Neural progenitor cell (in vitro differentiated cells): ENCODE measurements around the gene DHRS9. TPM values are rescaled to one million over a fixed set of nuclear protein-coding genes. Genes with fewer than 3 reads are reported as not detected.

Experiments
- DNase-seq: peaks from one replicate; pipeline ENCODE4 v3.0.0-alpha.2; 2016; ENCODE audit warnings: low spot score
- H2AFZ ChIP-seq: fragments of 200-600 bp; sonication (generic); replicated peaks from 2 replicates; pipeline ENCODE4 v1.6.1; 2016; ENCODE audit warnings: antibody characterized with exemption
- H3F3A ChIP-seq: fragments of 200-600 bp; sonication (generic); 2 replicates; pipeline ENCODE4 v1.6.1; 2016; ENCODE audit warnings: antibody characterized with exemption, low read depth
- H3K27ac ChIP-seq: fragments of 200-600 bp; sonication (generic); 2 replicates; pipeline ENCODE4 v1.5.1; 2016; ENCODE audit warnings: mild to moderate bottlenecking
- H3K27me3 ChIP-seq: fragments of 200-600 bp; sonication (generic); 2 replicates; pipeline ENCODE4 v1.6.1; 2016; ENCODE audit warnings: mild to moderate bottlenecking, moderate library complexity
- H3K36me3 ChIP-seq: fragments of 200-600 bp; sonication (generic); 2 replicates; pipeline ENCODE4 v1.5.1; 2016
- H3K4me1 ChIP-seq: fragments of 200-600 bp; sonication (generic); 2 replicates; pipeline ENCODE4 v1.6.1; 2016; ENCODE audit warnings: mixed run types
- H3K4me2 ChIP-seq: fragments of 200-600 bp; sonication (generic); 2 replicates; pipeline ENCODE4 v1.6.1; 2016
- H3K4me3 ChIP-seq: fragments of 200-600 bp; sonication (generic); 2 replicates; pipeline ENCODE4 v1.5.1; 2016
- H3K79me2 ChIP-seq: fragments of 200-600 bp; sonication (generic); 2 replicates; pipeline ENCODE4 v1.6.1; 2016; ENCODE audit warnings: low read depth
- H3K9ac ChIP-seq: fragments of 200-600 bp; sonication (generic); 2 replicates; pipeline ENCODE4 v1.6.1; 2016
- H3K9me3 ChIP-seq: fragments of 200-600 bp; sonication (generic); 2 replicates; pipeline ENCODE4 v1.5.1; 2016; ENCODE audit warnings: low read depth
- H4K20me1 ChIP-seq: fragments of 200-600 bp; sonication (generic); 2 replicates; pipeline ENCODE4 v1.6.1; 2016; ENCODE audit warnings: low read depth
- H3K27ac Mint-ChIP-seq: 3 replicates; pipeline ENCODE4 v1.8.0; 2021; ENCODE audit warnings: mixed read lengths
- H3K27me3 Mint-ChIP-seq: 2 replicates; pipeline ENCODE4 v1.8.0; 2022; ENCODE audit warnings: low read depth, mild to moderate bottlenecking, inconsistent platforms, moderate library complexity, mixed read lengths; ENCODE audit not compliant: insufficient read depth
- H3K36me3 Mint-ChIP-seq: 3 replicates; pipeline ENCODE4 v1.8.0; 2021; ENCODE audit warnings: mixed read lengths
- H3K4me1 Mint-ChIP-seq: 3 replicates; pipeline ENCODE4 v1.8.0; 2021; ENCODE audit warnings: mixed read lengths
- H3K4me3 Mint-ChIP-seq: 3 replicates; pipeline ENCODE4 v1.8.0; 2021; ENCODE audit warnings: mild to moderate bottlenecking, moderate library complexity, mixed read lengths
- H3K9me3 Mint-ChIP-seq: 3 replicates; pipeline ENCODE4 v1.8.0; 2020; ENCODE audit warnings: mixed read lengths
- CTCF ChIP-seq: fragments of 200-600 bp; sonication (generic); IDR thresholded peaks from 2 replicates; pipeline ENCODE4 v1.5.1; 2017; ENCODE audit warnings: antibody characterized with exemption, mild to moderate bottlenecking
- EZH2 ChIP-seq: fragments of 200-600 bp; sonication (generic); IDR thresholded peaks from 2 replicates; pipeline ENCODE4 v1.6.1; 2017; ENCODE audit warnings: antibody characterized with exemption, mild to moderate bottlenecking, moderate library complexity
- EZH2phosphoT487 ChIP-seq: fragments of 200-600 bp; sonication (generic); IDR thresholded peaks from 2 replicates; pipeline ENCODE4 v1.6.1; 2017; ENCODE audit warnings: antibody characterized with exemption
- total RNA-seq: library from RNA; depleted of rRNA; stranded (reverse); fragments of >200 nt; gene quantifications from 2 replicates; pipeline ENCODE4 v1.2.3, GENCODE V29; 2015; ENCODE audit warnings: low replicate concordance

DHRS9 gene
- total RNA-seq, 1 donor from 2014 or later = not detected

DNA sequence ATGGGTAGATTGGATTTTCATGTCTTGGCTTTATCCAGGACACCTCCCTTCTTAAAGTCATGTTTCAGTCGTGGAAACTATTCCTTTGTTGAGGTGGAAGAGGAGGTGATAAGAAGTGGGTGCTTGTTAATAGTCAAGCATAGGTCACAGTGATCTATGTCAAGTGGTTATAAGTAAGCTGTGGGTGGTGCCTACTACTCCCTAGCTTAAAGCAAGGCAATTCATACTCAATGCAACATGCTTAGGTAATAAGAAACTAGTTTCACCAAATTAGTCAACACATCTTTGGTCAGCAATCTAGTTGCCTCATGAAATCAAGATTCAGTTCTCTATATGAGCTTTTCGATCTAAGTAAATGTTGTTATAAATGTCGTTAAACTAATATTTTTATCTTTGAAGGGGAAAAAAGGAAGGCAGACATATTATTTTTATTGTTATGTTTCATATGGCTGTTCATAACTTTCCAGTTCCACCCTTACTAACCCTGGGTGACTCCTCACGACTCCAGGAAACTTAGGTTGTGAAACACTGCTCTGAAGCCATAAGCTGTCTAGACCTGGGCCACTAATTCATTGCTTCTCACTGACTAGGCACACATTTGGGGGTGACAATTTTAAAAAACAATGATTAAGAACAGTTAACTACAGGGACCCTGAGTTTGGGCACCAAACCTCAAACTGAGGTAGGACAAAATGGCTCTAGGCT, 32.5 kb upstream of the DHRS9 start:
- H3K79me2 ChIP-seq = no peaks in the 10 kb centered on the region
- TF ChIP-seq EZH2phosphoT487 (no peak), CTCF (no peak), EZH2 (no peak)
- no peak overlapping the region for H3K4me2 ChIP-seq
- H3K27ac ChIP-seq = no peak overlapping the region
- Mint-ChIP-seq H3K4me1 (no peaks in the 10 kb centered on the region), H3K4me3 (no peak overlapping the region), H3K27ac (no peak overlapping the region), H3K27me3 (no peaks in the 10 kb centered on the region), H3K9me3 (no peaks in the 10 kb centered on the region), H3K36me3 (no peaks in the 10 kb centered on the region)
- no peak overlapping the region for H2AFZ ChIP-seq
- H3K9ac ChIP-seq = no peak overlapping the region
- H4K20me1 ChIP-seq = no peaks in the 10 kb centered on the region
- H3F3A ChIP-seq = no peaks in the 10 kb centered on the region
- H3K4me1 ChIP-seq = no peaks in the 10 kb centered on the region
- no peak for DNase-seq
- no peaks in the 10 kb centered on the region for H3K9me3 ChIP-seq
- no peaks in the 10 kb centered on the region for H3K36me3 ChIP-seq
- no peak overlapping the region for H3K4me3 ChIP-seq
- H3K27me3 ChIP-seq = no peaks in the 10 kb centered on the region

DNA sequence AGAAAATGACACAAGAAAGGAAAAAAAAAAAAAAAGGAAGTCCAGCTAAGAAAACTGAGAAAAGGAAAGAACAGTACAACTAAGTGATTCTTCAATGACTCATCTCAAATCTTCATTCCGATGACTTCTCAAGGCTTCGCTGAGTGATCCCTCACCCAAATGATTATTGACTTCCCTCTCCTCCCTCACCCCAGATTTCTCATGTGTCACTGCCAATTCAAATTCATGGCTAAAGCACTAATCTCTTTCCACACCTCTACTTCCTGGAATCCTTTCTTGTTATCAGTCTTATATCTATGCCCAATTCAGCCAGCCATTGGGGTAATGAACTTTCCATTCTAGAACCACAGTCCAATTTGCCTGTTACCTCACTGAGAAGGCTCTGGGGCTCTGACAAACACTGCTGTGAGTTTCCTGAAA, 31.0 kb upstream of the DHRS9 start:
- H2AFZ ChIP-seq = no peak overlapping the region
- H3K79me2 ChIP-seq = no peaks in the 10 kb centered on the region
- TF ChIP-seq CTCF (no peak), EZH2 (no peak), EZH2phosphoT487 (no peak)
- H3K27ac ChIP-seq = no peak overlapping the region
- no peak overlapping the region for H3K4me3 ChIP-seq
- no peaks in the 10 kb centered on the region for H3K36me3 ChIP-seq
- H3K4me1 Mint-ChIP-seq = no peaks in the 10 kb centered on the region
- H3K27me3 Mint-ChIP-seq = no peaks in the 10 kb centered on the region
- no peaks in the 10 kb centered on the region for H4K20me1 ChIP-seq
- H3K9me3 Mint-ChIP-seq = peaks cover 8% of the 10 kb centered on the region
- no peak overlapping the region for H3K4me3 Mint-ChIP-seq
- H3K36me3 Mint-ChIP-seq = no peaks in the 10 kb centered on the region
- H3K4me1 ChIP-seq = no peaks in the 10 kb centered on the region
- no peaks in the 10 kb centered on the region for H3K27me3 ChIP-seq
- H3K9ac ChIP-seq = no peak overlapping the region
- H3F3A ChIP-seq = no peaks in the 10 kb centered on the region
- no peak for DNase-seq
- H3K9me3 ChIP-seq = no peaks in the 10 kb centered on the region
- H3K4me2 ChIP-seq = no peak overlapping the region
- no peak overlapping the region for H3K27ac Mint-ChIP-seq

GRCh38 chr2:169039702-169040101, 29.7 kb upstream of the DHRS9 start:
- no peak overlapping the region for H3K4me3 ChIP-seq
- no peak overlapping the region for H3K27ac ChIP-seq
- no peak overlapping the region for H3K4me3 Mint-ChIP-seq
- H3K27me3 Mint-ChIP-seq = no peaks in the 10 kb centered on the region
- H3K27me3 ChIP-seq = no peaks in the 10 kb centered on the region
- no peaks in the 10 kb centered on the region for H3F3A ChIP-seq
- no peaks in the 10 kb centered on the region for H3K79me2 ChIP-seq
- H3K4me1 Mint-ChIP-seq = no peaks in the 10 kb centered on the region
- no peaks in the 10 kb centered on the region for H3K4me1 ChIP-seq
- TF ChIP-seq EZH2 = no peak
- no peak for TF ChIP-seq EZH2phosphoT487
- TF ChIP-seq CTCF = no peak
- H3K36me3 ChIP-seq = no peaks in the 10 kb centered on the region
- no peak overlapping the region for H2AFZ ChIP-seq
- H3K27ac Mint-ChIP-seq = no peak overlapping the region
- no peak for DNase-seq
- H3K9me3 ChIP-seq = no peaks in the 10 kb centered on the region
- H3K9me3 Mint-ChIP-seq = peaks cover 13% of the 10 kb centered on the region
- no peak overlapping the region for H3K9ac ChIP-seq
- H3K36me3 Mint-ChIP-seq = no peaks in the 10 kb centered on the region
- no peaks in the 10 kb centered on the region for H4K20me1 ChIP-seq
- no peak overlapping the region for H3K4me2 ChIP-seq
